ENCODE measurements around the gene ATF6B. TPM values are rescaled to one million over a fixed set of nuclear protein-coding genes. Genes with fewer than 3 reads are reported as not detected.

ATF6B gene
- total and polyA plus RNA-seq, 2 experiments from 2014 or later, result 24.9 to 26.1 TPM

- TF ChIP-seq CTCF (conservative IDR thresholded peaks at IDR 0.05; ENCODE audit: low read depth in 2 of 2), result no peak
- no peak for TF ChIP-seq POLR2AphosphoS5 (IDR thresholded peaks at IDR 0.05; ENCODE audit: low read depth)
- TF ChIP-seq, protein P1, sequence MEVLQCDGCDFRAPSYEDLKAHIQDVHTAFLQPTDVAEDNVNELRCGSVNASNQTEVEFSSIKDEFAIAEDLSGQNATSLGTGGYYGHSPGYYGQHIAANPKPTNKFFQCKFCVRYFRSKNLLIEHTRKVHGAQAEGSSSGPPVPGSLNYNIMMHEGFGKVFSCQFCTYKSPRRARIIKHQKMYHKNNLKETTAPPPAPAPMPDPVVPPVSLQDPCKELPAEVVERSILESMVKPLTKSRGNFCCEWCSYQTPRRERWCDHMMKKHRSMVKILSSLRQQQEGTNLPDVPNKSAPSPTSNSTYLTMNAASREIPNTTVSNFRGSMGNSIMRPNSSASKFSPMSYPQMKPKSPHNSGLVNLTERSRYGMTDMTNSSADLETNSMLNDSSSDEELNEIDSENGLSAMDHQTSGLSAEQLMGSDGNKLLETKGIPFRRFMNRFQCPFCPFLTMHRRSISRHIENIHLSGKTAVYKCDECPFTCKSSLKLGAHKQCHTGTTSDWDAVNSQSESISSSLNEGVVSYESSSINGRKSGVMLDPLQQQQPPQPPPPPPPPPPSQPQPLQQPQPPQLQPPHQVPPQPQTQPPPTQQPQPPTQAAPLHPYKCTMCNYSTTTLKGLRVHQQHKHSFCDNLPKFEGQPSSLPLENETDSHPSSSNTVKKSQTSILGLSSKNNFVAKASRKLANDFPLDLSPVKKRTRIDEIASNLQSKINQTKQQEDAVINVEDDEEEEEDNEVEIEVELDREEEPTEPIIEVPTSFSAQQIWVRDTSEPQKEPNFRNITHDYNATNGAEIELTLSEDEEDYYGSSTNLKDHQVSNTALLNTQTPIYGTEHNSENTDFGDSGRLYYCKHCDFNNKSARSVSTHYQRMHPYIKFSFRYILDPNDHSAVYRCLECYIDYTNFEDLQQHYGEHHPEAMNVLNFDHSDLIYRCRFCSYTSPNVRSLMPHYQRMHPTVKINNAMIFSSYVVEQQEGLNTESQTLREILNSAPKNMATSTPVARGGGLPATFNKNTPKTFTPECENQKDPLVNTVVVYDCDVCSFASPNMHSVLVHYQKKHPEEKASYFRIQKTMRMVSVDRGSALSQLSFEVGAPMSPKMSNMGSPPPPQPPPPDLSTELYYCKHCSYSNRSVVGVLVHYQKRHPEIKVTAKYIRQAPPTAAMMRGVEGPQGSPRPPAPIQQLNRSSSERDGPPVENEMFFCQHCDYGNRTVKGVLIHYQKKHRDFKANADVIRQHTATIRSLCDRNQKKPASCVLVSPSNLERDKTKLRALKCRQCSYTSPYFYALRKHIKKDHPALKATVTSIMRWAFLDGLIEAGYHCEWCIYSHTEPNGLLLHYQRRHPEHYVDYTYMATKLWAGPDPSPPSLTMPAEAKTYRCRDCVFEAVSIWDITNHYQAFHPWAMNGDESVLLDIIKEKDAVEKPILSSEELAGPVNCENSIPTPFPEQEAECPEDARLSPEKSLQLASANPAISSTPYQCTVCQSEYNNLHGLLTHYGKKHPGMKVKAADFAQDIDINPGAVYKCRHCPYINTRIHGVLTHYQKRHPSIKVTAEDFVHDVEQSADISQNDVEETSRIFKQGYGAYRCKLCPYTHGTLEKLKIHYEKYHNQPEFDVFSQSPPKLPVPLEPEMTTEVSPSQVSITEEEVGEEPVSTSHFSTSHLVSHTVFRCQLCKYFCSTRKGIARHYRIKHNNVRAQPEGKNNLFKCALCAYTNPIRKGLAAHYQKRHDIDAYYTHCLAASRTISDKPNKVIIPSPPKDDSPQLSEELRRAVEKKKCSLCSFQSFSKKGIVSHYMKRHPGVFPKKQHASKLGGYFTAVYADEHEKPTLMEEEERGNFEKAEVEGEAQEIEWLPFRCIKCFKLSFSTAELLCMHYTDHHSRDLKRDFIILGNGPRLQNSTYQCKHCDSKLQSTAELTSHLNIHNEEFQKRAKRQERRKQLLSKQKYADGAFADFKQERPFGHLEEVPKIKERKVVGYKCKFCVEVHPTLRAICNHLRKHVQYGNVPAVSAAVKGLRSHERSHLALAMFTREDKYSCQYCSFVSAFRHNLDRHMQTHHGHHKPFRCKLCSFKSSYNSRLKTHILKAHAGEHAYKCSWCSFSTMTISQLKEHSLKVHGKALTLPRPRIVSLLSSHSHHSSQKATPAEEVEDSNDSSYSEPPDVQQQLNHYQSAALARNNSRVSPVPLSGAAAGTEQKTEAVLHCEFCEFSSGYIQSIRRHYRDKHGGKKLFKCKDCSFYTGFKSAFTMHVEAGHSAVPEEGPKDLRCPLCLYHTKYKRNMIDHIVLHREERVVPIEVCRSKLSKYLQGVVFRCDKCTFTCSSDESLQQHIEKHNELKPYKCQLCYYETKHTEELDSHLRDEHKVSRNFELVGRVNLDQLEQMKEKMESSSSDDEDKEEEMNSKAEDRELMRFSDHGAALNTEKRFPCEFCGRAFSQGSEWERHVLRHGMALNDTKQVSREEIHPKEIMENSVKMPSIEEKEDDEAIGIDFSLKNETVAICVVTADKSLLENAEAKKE (CRISPR knock-in tag; IDR thresholded peaks at IDR 0.05), result no peak
- no peak for TF ChIP-seq CREB1 (CRISPR knock-in tag; IDR thresholded peaks at IDR 0.05; ENCODE audit: low read depth)
These were observed 11.5 kb upstream of the ATF6B start (continued) for GRCh38 chr6:32139590-32139989.

DNA sequence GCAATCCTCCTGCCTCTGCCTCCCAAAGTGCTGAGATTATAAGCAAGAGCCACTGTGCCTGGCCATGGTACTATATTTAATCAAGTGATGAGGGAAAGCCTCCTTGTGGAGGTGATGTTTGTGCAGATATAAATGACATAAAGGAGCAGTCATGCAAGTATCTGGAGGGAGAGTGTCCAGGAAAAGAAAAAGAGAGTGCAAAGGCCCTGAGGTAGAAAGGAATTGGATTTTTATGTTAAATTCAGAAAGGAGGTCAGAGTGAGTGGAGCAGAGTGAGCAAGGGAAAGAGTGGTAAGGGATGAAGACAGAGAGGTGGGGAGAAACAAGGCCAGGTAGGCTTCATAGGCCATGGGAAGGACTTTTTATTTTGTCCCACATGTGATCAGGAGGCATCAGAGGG, 9.4 kb upstream of the ATF6B start:
- H3K4me2 ChIP-seq, result no peak overlapping the region
- no peaks in the 10 kb centered on the region for H3K9me2 ChIP-seq (ENCODE audit: insufficient read depth)
- no peaks in the 10 kb centered on the region for H3K27me3 ChIP-seq (ENCODE audit: insufficient read depth)
- no peaks in the 10 kb centered on the region for H3K36me3 ChIP-seq (ENCODE audit: insufficient read depth)
- no peaks in the 10 kb centered on the region for H3F3A ChIP-seq (replicated peaks; ENCODE audit: low read depth)
- H4K20me1 ChIP-seq (replicated peaks; ENCODE audit: insufficient read depth), result no peaks in the 10 kb centered on the region
- Mint-ChIP-seq H3K27ac (no peak overlapping the region), H3K9me3 (no peaks in the 10 kb centered on the region), H3K4me3 (no peak overlapping the region), H3K27me3 (ENCODE audit: insufficient read depth, low read depth, poor library complexity) (peaks cover 3% of the 10 kb centered on the region), H3K4me1 (no peaks in the 10 kb centered on the region), H3K36me3 (ENCODE audit: low read depth) (no peaks in the 10 kb centered on the region)
- no peaks in the 10 kb centered on the region for H3K4me1 ChIP-seq (ENCODE audit: insufficient read depth)
- H3K79me2 ChIP-seq (replicated peaks; ENCODE audit: insufficient read depth), result no peaks in the 10 kb centered on the region
- ATAC-seq (no peak), DNase-seq (ENCODE audit: low spot score) (no peak)
- TF ChIP-seq CREB1 (CRISPR knock-in tag; IDR thresholded peaks at IDR 0.05; ENCODE audit: low read depth), result no peak
- TF ChIP-seq STAT1 (IDR thresholded peaks at IDR 0.05; ENCODE audit: unreplicated experiment), result no peak
- TF ChIP-seq ZNF331 (CRISPR knock-in tag; IDR thresholded peaks at IDR 0.05; ENCODE audit: low read depth), result no peak
- no peak for TF ChIP-seq CTCF (conservative IDR thresholded peaks at IDR 0.05; ENCODE audit: low read depth in 2 of 2)
- no peak for TF ChIP-seq ZNF114 (CRISPR knock-in tag; IDR thresholded peaks at IDR 0.05)
- no peak overlapping the region for H2AFZ ChIP-seq
- H3K4me3 ChIP-seq, result no peak overlapping the region
- H3K27ac ChIP-seq (ENCODE audit: low read depth), result no peak overlapping the region

Data from GM23338 (cell line).